Measurements from ENCODE around the gene STAT3.

Gene STAT3

DNA sequence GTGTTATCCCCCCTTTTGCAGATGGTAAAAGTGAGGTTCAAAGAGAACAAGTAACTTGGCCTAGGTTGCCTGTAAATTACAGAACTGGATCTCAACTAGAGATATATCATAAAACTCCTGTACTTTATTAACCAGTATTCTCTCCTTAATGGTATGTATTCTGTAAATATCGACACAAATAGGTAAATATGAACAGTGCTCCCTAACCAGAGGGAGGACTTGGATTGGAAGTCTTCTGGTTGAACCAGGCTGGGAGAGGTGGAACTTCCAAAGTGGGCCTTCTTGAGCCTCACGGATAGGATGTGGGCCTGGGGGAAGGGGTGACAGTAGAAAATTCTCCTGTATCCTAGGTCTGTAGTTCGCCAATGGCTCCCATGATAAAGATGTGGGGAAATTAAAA is 92.2 kb downstream of the STAT3 start:
- TF ChIP-seq, protein P1, sequence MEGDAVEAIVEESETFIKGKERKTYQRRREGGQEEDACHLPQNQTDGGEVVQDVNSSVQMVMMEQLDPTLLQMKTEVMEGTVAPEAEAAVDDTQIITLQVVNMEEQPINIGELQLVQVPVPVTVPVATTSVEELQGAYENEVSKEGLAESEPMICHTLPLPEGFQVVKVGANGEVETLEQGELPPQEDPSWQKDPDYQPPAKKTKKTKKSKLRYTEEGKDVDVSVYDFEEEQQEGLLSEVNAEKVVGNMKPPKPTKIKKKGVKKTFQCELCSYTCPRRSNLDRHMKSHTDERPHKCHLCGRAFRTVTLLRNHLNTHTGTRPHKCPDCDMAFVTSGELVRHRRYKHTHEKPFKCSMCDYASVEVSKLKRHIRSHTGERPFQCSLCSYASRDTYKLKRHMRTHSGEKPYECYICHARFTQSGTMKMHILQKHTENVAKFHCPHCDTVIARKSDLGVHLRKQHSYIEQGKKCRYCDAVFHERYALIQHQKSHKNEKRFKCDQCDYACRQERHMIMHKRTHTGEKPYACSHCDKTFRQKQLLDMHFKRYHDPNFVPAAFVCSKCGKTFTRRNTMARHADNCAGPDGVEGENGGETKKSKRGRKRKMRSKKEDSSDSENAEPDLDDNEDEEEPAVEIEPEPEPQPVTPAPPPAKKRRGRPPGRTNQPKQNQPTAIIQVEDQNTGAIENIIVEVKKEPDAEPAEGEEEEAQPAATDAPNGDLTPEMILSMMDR (conservative IDR thresholded peaks at IDR 0.05; ENCODE audit: low read depth, low read length) = no peak
- DNase-seq (ENCODE audit: low read depth) = no peak
- no peak overlapping the region for H3K4me3 ChIP-seq (ENCODE audit: low read depth, low read length)

DNA sequence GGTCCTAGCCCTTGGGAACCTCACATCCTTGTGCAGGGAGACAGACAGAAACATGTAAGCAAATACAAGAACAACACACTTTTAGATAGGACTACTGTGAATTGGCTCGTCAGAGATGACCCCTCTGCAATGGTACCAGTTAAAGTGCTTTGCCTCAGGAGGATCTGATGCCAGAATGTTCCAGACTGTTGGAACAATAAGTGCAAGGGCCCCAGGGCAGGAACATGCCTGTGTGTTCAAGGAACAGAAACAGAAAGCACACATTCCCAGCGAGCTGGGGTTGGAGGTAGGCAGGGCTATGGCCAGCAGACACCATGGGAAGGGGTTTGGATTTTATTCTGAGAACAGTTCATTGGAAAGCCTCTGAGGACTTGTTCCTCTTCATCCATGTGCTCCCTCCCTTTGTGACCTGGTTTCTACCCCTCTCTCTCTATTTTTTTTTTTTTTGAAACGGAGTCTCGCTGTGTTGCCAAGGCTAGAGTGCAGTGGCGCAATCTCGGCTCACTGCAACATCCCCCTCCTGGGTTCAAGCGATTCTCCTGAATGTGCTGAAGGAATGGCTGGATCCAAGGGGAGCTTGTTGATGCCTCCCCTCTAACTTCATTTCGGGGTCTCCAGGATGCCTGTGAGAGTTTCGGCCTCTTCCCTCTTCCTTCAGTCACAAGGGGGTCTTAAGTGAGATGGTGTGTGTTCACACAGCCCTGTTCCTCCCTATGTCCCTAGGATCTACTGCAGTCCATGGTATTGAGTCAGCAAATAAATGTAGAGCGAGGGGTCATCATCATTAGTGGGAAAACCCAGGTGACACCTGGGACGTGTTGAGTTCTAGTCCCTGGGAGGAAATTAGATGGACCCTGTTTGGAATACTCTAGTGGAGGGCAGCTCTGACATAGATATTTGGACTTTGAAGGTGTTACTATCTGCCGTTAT is 93.5 kb downstream of the STAT3 start:
- TF ChIP-seq, protein P1 (conservative IDR thresholded peaks at IDR 0.05; ENCODE audit: low read depth, low read length) = no peak
- no peak overlapping the region for H3K4me3 ChIP-seq (ENCODE audit: low read depth, low read length)
- DNase-seq (ENCODE audit: low read depth) = no peak

DNA sequence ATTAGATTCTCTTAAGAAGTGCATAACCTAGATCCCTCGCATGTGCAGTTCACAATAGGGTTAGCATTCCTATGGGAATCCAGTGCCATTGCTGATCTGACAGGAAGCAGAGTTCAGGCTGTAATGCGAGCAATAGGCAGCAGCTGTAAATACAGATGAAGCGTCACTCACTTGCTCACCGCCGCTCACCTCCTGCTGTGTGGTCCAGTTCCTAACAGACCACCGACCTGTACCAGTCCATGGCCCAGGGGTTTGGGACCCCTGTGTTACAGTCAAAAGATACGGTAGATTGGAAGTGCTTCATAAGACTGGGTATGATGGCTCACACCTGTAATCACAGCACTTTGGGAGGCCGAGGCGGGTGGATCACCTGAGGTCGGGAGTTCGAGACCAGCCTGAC is 97.1 kb downstream of the STAT3 start:
- H3K4me3 ChIP-seq (ENCODE audit: low read depth, low read length) = no peak overlapping the region
- no peak for DNase-seq (ENCODE audit: low read depth)
- TF ChIP-seq, protein P1 (conservative IDR thresholded peaks at IDR 0.05; ENCODE audit: low read depth, low read length) = no peak

DNA sequence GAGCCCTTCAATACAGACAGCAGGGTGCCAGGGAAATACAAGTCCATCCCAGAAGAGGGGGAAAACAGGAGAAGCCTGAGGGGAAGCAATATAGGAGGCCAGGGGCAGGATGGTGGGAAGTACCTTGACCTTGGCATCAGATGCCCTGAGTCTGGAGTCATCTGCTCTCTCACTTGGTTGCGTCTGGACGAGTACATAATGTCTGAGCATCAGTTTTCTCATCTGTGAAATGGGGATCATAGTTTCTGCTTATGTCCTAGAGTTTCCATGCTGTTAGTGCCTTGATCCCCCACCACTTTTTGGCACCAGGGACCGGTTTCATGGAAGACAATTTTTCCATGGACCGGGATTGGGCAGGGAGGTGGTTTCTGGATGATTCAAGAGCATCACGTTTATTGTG is 97.7 kb downstream of the STAT3 start:
- TF ChIP-seq, protein P1 (conservative IDR thresholded peaks at IDR 0.05; ENCODE audit: low read depth, low read length) = no peak
- DNase-seq (ENCODE audit: low read depth) = no peak
- H3K4me3 ChIP-seq (ENCODE audit: low read depth, low read length) = no peak overlapping the region

DNA sequence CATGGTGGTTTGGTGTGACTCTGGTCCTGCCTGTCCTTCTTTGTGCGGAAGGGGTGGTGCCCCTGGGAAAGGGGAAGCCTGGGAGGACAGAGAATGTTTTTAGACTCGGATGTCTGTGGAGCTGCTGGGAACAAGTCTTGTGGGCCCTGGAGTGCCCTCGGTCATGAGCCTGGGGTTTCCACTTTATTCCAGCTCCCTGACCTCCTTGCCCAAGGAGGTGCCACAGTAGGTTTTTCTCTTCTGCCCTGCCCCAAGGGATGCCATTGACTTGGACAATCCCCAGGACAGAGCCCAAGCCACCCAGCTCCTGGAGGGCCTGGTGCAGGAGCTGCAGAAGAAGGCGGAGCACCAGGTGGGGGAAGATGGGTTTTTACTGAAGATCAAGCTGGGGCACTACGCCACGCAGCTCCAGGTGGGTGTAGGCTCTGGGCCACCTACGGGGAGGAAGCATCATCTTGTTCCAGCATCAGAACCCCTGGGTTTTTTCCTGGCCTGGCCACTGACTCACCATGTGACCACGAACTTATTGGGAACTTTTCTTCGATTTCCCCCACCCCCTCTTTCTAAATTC is 98.5 kb downstream of the STAT3 start:
- no peak overlapping the region for H3K4me3 ChIP-seq (ENCODE audit: low read depth, low read length)
- DNase-seq (ENCODE audit: low read depth) = no peak

DNA sequence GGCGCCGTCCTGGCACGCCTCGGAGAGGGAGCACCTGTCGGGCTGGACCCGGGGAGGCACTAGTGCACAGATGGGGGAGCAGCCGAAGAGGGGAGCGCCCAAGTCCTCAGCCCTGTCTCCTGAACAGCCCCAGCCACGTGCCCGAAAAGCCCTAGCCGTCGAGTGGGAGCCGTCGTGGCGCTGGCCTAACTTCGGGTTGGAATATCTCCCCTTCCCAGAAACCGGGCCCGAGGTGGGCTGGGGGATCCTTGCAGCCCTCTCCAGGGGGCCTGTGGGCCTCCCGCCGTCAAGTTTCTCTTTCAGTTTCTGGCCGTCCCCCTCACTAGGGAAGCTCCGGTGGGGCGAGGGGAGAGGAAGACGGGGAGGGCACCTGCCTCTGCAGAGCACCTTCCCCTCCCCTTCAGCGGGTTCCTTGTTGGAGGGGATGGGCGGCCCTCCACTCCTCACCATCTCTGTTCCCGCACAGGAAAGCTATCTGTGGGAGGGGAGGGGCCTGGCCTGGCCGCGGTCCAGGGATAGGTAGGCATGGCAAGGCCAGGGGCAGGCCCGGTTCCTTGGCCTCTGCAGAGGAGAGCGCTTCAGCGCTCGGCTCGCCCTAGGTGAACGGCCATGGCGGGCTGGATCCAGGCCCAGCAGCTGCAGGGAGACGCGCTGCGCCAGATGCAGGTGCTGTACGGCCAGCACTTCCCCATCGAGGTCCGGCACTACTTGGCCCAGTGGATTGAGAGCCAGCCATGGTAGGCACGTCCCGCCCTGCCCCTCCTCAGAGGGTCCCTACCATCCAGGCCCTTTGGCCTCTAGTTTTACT is 99.2 kb downstream of the STAT3 start:
- TF ChIP-seq, protein P1 (conservative IDR thresholded peaks at IDR 0.05; ENCODE audit: low read depth, low read length) = no peak
- no peak for DNase-seq (ENCODE audit: low read depth)
- H3K4me3 ChIP-seq (ENCODE audit: low read depth, low read length) = peak overlapping the region; percentile 56

More for the DNA sequence above, 98.5 kb downstream of the STAT3 start:
- TF ChIP-seq, protein P1 (conservative IDR thresholded peaks at IDR 0.05; ENCODE audit: low read depth, low read length) = no peak

All from choroid plexus epithelial cell (primary cell).